ENCODE measurements around the gene TMEM61. TPM values are rescaled to one million over a fixed set of nuclear protein-coding genes. Genes with fewer than 3 reads are reported as not detected.
"Not testable (repeated sequence)": the region's sequence is repeated elsewhere in the genome, so short reads cannot be mapped to it uniquely, and the experiment has no call there.

Gene TMEM61
- total RNA-seq, 1 donor from 2014 or later = 1.6 TPM

DNA sequence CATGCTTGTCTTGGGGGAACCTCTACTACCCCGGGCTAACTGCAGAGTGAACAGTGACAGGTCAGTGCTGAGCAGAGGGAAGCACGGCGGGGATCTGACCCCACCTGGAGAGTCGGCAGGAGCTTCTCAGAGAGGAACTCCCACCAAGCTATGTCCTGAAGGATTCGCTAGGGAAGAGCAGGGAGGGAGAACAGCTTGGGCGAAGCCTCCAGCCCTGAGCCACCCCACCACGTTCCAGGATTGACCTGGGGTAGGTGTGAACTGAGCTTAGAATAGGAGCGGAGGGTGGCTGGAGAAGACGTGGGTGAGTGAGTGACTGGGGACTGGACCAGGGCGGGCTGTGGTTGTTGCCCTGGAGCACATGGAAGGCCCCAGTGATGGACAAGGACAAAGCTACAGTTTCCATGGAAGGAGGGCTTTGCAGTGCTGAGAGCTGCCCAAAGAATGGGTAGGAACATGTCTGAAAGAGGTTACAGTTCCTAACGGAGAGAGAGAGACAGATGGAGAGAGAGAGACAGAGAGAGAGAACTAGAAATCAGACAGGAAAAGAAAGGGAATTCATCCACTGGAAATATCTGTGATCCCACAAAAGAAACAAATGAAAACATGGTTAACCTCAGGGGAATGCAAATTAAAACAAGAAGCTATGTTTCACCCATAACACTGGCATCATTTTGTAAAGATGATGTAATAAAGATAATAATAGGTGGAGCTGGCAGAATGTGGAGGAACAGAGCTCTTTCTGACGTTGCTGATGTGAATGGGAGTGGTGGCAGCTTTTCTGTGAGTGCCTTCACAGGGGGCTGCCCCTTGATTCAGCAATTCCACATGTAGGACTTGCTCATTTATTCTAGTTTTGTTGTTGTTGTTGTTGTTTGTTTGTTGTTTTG lies 35.5 kb downstream of the TMEM61 start:
- DNase-seq (ENCODE audit: low read depth) = no peak
- H3K27me3 ChIP-seq (ENCODE audit: control insufficient read depth, insufficient read depth, low read length) = peaks cover 13% of the 10 kb centered on the region
- TF ChIP-seq, protein P1, sequence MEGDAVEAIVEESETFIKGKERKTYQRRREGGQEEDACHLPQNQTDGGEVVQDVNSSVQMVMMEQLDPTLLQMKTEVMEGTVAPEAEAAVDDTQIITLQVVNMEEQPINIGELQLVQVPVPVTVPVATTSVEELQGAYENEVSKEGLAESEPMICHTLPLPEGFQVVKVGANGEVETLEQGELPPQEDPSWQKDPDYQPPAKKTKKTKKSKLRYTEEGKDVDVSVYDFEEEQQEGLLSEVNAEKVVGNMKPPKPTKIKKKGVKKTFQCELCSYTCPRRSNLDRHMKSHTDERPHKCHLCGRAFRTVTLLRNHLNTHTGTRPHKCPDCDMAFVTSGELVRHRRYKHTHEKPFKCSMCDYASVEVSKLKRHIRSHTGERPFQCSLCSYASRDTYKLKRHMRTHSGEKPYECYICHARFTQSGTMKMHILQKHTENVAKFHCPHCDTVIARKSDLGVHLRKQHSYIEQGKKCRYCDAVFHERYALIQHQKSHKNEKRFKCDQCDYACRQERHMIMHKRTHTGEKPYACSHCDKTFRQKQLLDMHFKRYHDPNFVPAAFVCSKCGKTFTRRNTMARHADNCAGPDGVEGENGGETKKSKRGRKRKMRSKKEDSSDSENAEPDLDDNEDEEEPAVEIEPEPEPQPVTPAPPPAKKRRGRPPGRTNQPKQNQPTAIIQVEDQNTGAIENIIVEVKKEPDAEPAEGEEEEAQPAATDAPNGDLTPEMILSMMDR (IDR thresholded peaks at IDR 0.05; ENCODE audit: insufficient read depth, low read length, poor library complexity, severe bottlenecking) = no peak
- no peaks in the 10 kb centered on the region for H3K36me3 ChIP-seq (ENCODE audit: control insufficient read depth, insufficient read depth, low read length)
- H3K4me3 ChIP-seq (ENCODE audit: low read depth, low read length) = no peak overlapping the region

DNA sequence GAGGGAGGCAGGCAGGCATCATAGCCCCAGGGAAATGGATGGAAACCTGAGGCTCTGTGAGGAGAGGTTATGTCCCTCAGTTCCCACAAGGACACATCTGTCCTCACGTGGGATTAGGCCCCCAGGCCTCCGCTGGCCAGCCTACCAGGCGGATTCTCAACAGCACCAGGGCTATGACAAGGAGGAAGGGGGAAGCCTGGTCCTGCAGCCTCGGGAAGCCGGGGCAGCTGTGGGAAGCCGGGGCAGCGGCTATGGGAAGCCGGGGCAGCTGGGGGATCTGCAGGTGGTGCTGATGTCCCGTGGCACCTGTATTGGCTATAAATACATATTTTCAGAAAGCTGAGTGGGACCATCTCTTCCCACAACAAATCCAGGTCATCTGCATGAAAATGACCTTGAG lies 38.0 kb downstream of the TMEM61 start:
- TF ChIP-seq, protein P1 (IDR thresholded peaks at IDR 0.05; ENCODE audit: insufficient read depth, low read length, poor library complexity, severe bottlenecking) = no peak
- no peak for DNase-seq (ENCODE audit: low read depth)
- no peaks in the 10 kb centered on the region for H3K36me3 ChIP-seq (ENCODE audit: control insufficient read depth, insufficient read depth, low read length)
- H3K27me3 ChIP-seq (ENCODE audit: control insufficient read depth, insufficient read depth, low read length) = peaks cover 13% of the 10 kb centered on the region
- H3K4me3 ChIP-seq (ENCODE audit: low read depth, low read length) = no peak overlapping the region

DNA sequence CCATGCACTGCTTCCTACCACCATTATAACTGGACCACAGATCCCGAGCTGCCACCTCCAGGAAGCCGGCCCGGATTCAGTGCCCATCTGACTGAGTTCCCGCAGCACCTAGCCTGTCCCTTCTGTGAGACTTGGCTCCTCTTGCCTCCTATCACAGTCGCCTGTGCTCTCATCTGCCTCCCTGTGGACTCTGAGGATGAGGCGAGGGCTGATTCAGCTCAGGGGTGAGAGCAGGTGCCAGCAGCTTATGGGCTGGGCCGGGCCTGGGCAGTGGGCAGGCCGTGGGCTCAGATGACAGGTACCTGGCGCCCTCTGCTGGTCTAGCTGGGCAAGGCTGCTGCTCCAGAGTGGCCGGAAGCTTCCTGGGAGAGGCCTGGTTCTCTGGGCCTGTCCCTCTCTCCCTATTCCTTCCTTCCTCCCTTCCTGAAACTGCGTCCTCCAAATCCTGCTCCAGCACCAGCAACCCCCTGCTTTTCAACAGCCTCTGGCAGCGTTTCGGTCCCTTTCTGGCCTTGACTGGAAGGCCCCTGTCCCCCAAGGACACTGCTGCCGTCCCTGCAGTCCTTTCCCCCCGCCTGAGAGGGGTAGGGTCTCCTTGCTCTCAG lies 41.6 kb downstream of the TMEM61 start:
- H3K36me3 ChIP-seq (ENCODE audit: control insufficient read depth, insufficient read depth, low read length) = no peaks in the 10 kb centered on the region
- H3K4me3 ChIP-seq (ENCODE audit: low read depth, low read length) = no peak overlapping the region
- TF ChIP-seq, protein P1 (IDR thresholded peaks at IDR 0.05; ENCODE audit: insufficient read depth, low read length, poor library complexity, severe bottlenecking) = peak; percentile 99
- H3K27me3 ChIP-seq (ENCODE audit: control insufficient read depth, insufficient read depth, low read length) = peaks cover 3% of the 10 kb centered on the region
- DNase-seq (ENCODE audit: low read depth) = peak; percentile 72

DNA sequence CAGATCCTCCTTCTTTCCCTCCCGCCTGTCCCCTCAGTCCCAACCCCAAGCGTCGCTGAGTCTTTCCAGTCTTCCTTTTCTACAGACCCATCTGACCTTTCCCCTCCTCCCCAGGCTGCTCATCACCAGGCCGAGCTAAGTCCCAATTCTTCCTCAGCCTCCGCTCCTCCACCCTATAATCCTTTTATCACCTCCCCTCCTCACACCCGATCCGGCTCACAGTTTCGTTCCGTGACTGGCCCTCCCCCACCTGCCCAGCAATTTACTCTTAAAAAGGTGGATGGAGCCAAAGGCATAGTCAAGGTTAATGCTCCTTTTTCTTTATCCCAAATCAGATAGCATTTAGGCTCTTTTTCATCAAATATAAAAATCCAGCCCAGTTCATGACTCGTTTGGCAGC lies 43.7 kb downstream of the TMEM61 start:
- not testable (repeated sequence) for H3K36me3 ChIP-seq (ENCODE audit: control insufficient read depth, insufficient read depth, low read length); H3K27me3 ChIP-seq (ENCODE audit: control insufficient read depth, insufficient read depth, low read length); H3K4me3 ChIP-seq (ENCODE audit: low read depth, low read length); DNase-seq (ENCODE audit: low read depth)

DNA sequence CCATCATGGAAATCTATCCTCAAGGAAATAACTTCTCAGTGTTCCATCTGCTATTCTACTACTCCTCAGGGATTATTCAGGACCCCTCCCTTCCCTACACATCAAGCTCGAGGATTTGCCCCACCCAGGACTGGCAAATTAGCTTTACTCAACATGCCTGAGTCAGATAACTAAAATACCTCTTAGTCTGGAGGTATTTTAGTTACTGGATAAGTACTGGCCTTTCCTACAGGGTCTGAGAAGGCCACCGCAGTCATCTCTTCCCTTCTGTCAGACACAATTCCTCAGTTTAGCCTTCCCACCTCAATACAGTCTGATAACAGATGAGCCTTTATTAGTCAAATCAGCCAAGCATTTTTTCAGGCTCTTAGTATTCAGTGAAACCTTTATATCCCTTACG lies 46.3 kb downstream of the TMEM61 start:
- not testable (repeated sequence) for H3K4me3 ChIP-seq (ENCODE audit: low read depth, low read length); H3K36me3 ChIP-seq (ENCODE audit: control insufficient read depth, insufficient read depth, low read length); DNase-seq (ENCODE audit: low read depth); H3K27me3 ChIP-seq (ENCODE audit: control insufficient read depth, insufficient read depth, low read length)

DNA sequence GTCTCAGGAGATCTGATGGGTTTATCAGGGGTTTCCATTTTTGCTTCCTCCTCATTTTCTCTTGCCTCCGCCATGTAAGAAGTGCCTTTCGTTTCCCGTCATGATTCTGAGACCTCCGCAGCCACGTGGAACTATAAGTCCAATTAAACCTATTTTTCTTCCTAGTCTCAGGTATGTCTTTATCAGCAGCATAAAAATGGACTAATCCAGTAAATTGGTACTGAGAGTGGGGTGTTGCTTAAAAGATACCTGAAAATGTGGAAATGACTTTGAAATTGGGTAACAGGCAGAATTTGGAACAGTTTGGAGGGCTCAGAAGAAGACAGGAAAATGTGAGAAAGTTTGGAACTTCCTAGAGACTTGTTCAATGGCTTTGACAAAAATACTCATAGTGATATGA lies 50.7 kb downstream of the TMEM61 start:
- DNase-seq (ENCODE audit: low read depth); H3K4me3 ChIP-seq (ENCODE audit: low read depth, low read length); H3K36me3 ChIP-seq (ENCODE audit: control insufficient read depth, insufficient read depth, low read length): not testable (repeated sequence)
- peaks cover 18% of the 10 kb centered on the region for H3K27me3 ChIP-seq (ENCODE audit: control insufficient read depth, insufficient read depth, low read length)

DNA sequence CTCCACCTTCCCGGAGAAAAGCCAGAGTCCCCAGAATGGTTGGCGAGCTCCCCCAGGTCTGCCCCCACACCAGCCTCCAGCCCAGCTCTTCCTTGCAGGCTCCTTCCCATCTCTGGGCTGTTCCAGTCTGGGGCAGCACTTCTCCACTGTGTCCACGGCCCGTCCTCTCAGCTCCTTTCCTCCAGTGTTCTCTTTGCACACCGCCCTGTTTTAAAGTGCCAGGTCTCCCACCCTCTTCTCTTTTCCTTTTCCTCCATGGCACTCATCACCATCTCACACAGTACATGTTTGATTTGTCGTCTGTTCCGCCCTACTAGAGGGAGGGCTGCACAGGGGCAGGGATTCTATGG lies 52.8 kb downstream of the TMEM61 start:
- no peak overlapping the region for H3K4me3 ChIP-seq (ENCODE audit: low read depth, low read length)
- H3K27me3 ChIP-seq (ENCODE audit: control insufficient read depth, insufficient read depth, low read length) = peaks cover 20% of the 10 kb centered on the region
- no peaks in the 10 kb centered on the region for H3K36me3 ChIP-seq (ENCODE audit: control insufficient read depth, insufficient read depth, low read length)
- TF ChIP-seq, protein P1 (IDR thresholded peaks at IDR 0.05; ENCODE audit: insufficient read depth, low read length, poor library complexity, severe bottlenecking) = no peak
- DNase-seq (ENCODE audit: low read depth) = no peak
